ENCODE measurements around the gene GMPS.
"Not testable (repeated sequence)": the region's sequence is repeated elsewhere in the genome, so short reads cannot be mapped to it uniquely, and the experiment has no call there.

The GMPS gene

GRCh38 chr3:155872904-155873646 lies 2.6 kb downstream of the GMPS start:
- DNase-seq, result no peak

GRCh38 chr3:155876037-155876436 lies 5.6 kb downstream of the GMPS start:
- DNase-seq, result no peak

GRCh38 chr3:155876503-155876902 lies 6.1 kb downstream of the GMPS start:
- DNase-seq, result no peak

GRCh38 chr3:155880286-155880685 lies 9.8 kb downstream of the GMPS start:
- DNase-seq, result no peak

- DNase-seq, result no peak
Measured at GRCh38 chr3:155884292-155884691, 13.8 kb downstream of the GMPS start.

GRCh38 chr3:155885292-155885691 lies 14.8 kb downstream of the GMPS start:
- no peak for DNase-seq

- DNase-seq, result not testable (repeated sequence)
Measured at GRCh38 chr3:155886348-155886747, 15.9 kb downstream of the GMPS start.

- DNase-seq, result no peak
Measured at GRCh38 chr3:155886915-155887314, 16.5 kb downstream of the GMPS start.

- no peak for DNase-seq
Measured at GRCh38 chr3:155889212-155889611, 18.8 kb downstream of the GMPS start.

GRCh38 chr3:155889952-155890351 lies 19.5 kb downstream of the GMPS start:
- DNase-seq, result no peak

- no peak for DNase-seq
Measured at GRCh38 chr3:155890671-155891190, 20.3 kb downstream of the GMPS start.

- no peak for DNase-seq
Measured at GRCh38 chr3:155891321-155891720, 20.9 kb downstream of the GMPS start.

- DNase-seq, result no peak
Measured at GRCh38 chr3:155895379-155895900, 25.0 kb downstream of the GMPS start.

GRCh38 chr3:155906900-155907299 lies 36.5 kb downstream of the GMPS start:
- no peak for DNase-seq

GRCh38 chr3:155908086-155908485 lies 37.6 kb downstream of the GMPS start:
- no peak for DNase-seq

GRCh38 chr3:155908605-155909004 lies 38.2 kb downstream of the GMPS start:
- DNase-seq, result no peak

GRCh38 chr3:155912090-155912489 lies 41.6 kb downstream of the GMPS start:
- no peak for DNase-seq

GRCh38 chr3:155912579-155913190 lies 42.2 kb downstream of the GMPS start:
- DNase-seq, result no peak

- no peak for DNase-seq
Measured at GRCh38 chr3:155917781-155918180, 47.3 kb downstream of the GMPS start.

GRCh38 chr3:155919728-155920127 lies 49.3 kb downstream of the GMPS start:
- no peak for DNase-seq

GRCh38 chr3:155921486-155921885 lies 51.0 kb downstream of the GMPS start:
- no peak for DNase-seq

- no peak for DNase-seq
Measured at GRCh38 chr3:155934230-155934629, 63.8 kb downstream of the GMPS start.

GRCh38 chr3:155938409-155938808 lies 68.0 kb downstream of the GMPS start:
- DNase-seq, result no peak

GRCh38 chr3:155941354-155941753 lies 70.9 kb downstream of the GMPS start:
- no peak for DNase-seq

Measured in retina (tissue), 1 donor.